Stimulated activated CD4-positive, alpha-beta T cell treated with anti-CD3 and anti-CD28 coated beads, Interleukin-15, amount 100 ng/mL, for 1 hour (primary cell): ENCODE results near the gene SMAD3.

Experiments used
- DNase-seq, 2 donors: peaks; one replicate each; pipeline ENCODE4 v3.0.0-alpha.2; 2020; ENCODE audit warnings: low read depth in 1 of 2, low spot score in 1 of 2

The SMAD3 gene

GRCh38 chr15:67161881-67162280, 96.5 kb downstream of the SMAD3 start:
- no peak for DNase-seq

- no peak for DNase-seq
These were observed 97.8 kb downstream of the SMAD3 start for GRCh38 chr15:67163180-67163579.

- no peak for DNase-seq
These were observed 99.0 kb downstream of the SMAD3 start for GRCh38 chr15:67164401-67164791.

GRCh38 chr15:67164811-67165253, 99.4 kb downstream of the SMAD3 start:
- no peak for DNase-seq

- DNase-seq = no peak
These were observed 100.2 kb downstream of the SMAD3 start for GRCh38 chr15:67165254-67166253.

GRCh38 chr15:67166280-67167009, 101.0 kb downstream of the SMAD3 start:
- DNase-seq = no peak

- DNase-seq = no peak
These were observed 101.7 kb downstream of the SMAD3 start for GRCh38 chr15:67167091-67167490.

GRCh38 chr15:67168694-67169093, 103.3 kb downstream of the SMAD3 start:
- no peak for DNase-seq

- no peak for DNase-seq
These were observed 104.9 kb downstream of the SMAD3 start for GRCh38 chr15:67170143-67170925.

GRCh38 chr15:67171471-67171870, 106.1 kb downstream of the SMAD3 start:
- no peak for DNase-seq

- DNase-seq = no peak
These were observed 106.8 kb downstream of the SMAD3 start for GRCh38 chr15:67172172-67172571.

- DNase-seq = no peak
These were observed 107.6 kb downstream of the SMAD3 start for GRCh38 chr15:67173005-67173404.

- DNase-seq = no peak
These were observed 108.4 kb downstream of the SMAD3 start for GRCh38 chr15:67173786-67174185.

GRCh38 chr15:67174446-67174845, 109.0 kb downstream of the SMAD3 start:
- no peak for DNase-seq

- no peak for DNase-seq
These were observed 109.6 kb downstream of the SMAD3 start for GRCh38 chr15:67174864-67175573.

GRCh38 chr15:67175643-67176071, 110.3 kb downstream of the SMAD3 start:
- no peak for DNase-seq

- DNase-seq = no peak
These were observed 111.0 kb downstream of the SMAD3 start for GRCh38 chr15:67176195-67176971.

GRCh38 chr15:67177752-67178151, 112.3 kb downstream of the SMAD3 start:
- no peak for DNase-seq

- DNase-seq = no peak
These were observed 113.3 kb downstream of the SMAD3 start for GRCh38 chr15:67178569-67179210.
